ENCODE data around the gene KNDC1. TPM values are rescaled to one million over a fixed set of nuclear protein-coding genes. Genes with fewer than 3 reads are reported as not detected.

KNDC1 gene
- total RNA-seq, 1 experiment from 2014 or later: 1.7 TPM

GRCh38 chr10:133225707-133226191 lies 65.7 kb downstream of the KNDC1 start:
- no peaks in the 10 kb centered on the region for H3K36me3 ChIP-seq (ENCODE audit: low read depth)
- H3K27ac ChIP-seq: no peak overlapping the region
- H3K4me2 ChIP-seq: no peak overlapping the region
- no peaks in the 10 kb centered on the region for H3K4me1 ChIP-seq (replicated peaks; ENCODE audit: insufficient read depth)
- no peaks in the 10 kb centered on the region for H3K9me2 ChIP-seq (ENCODE audit: insufficient read depth)
- BruUV-seq (replicated peaks): no TSS peak
- TF ChIP-seq EZH2 (IDR thresholded peaks at IDR 0.05; ENCODE audit: low read depth): no peak
- TF ChIP-seq, protein P1, sequence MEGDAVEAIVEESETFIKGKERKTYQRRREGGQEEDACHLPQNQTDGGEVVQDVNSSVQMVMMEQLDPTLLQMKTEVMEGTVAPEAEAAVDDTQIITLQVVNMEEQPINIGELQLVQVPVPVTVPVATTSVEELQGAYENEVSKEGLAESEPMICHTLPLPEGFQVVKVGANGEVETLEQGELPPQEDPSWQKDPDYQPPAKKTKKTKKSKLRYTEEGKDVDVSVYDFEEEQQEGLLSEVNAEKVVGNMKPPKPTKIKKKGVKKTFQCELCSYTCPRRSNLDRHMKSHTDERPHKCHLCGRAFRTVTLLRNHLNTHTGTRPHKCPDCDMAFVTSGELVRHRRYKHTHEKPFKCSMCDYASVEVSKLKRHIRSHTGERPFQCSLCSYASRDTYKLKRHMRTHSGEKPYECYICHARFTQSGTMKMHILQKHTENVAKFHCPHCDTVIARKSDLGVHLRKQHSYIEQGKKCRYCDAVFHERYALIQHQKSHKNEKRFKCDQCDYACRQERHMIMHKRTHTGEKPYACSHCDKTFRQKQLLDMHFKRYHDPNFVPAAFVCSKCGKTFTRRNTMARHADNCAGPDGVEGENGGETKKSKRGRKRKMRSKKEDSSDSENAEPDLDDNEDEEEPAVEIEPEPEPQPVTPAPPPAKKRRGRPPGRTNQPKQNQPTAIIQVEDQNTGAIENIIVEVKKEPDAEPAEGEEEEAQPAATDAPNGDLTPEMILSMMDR (conservative IDR thresholded peaks at IDR 0.05): no peak
- H3F3A ChIP-seq (ENCODE audit: insufficient read depth, low read depth): no peaks in the 10 kb centered on the region
- H3K79me2 ChIP-seq (ENCODE audit: low read depth): no peaks in the 10 kb centered on the region
- H4K20me1 ChIP-seq (ENCODE audit: insufficient read depth): no peaks in the 10 kb centered on the region
- no peak for DNase-seq
- H3K27me3 ChIP-seq (ENCODE audit: insufficient read depth, low read depth): peaks cover 43% of the 10 kb centered on the region
- ChIA-PET POLR2A (ENCODE audit: unreplicated experiment) (no interaction called here), CTCF (no interaction called here)
- no peaks in the 10 kb centered on the region for H3K9me3 ChIP-seq (ENCODE audit: insufficient read depth, low read depth)
- no peak overlapping the region for H3K4me3 ChIP-seq
- intact Hi-C loops (cut with micrococcal nuclease; ENCODE audit: unreplicated experiment): loop anchor here (10.0 kb wide), 1 partner anchor 59 kb away; no protein-coding TSS in a partner anchor
- no peak overlapping the region for H2AFZ ChIP-seq

GRCh38 chr10:133226251-133226808 lies 66.3 kb downstream of the KNDC1 start:
- DNase-seq: no peak

DNA sequence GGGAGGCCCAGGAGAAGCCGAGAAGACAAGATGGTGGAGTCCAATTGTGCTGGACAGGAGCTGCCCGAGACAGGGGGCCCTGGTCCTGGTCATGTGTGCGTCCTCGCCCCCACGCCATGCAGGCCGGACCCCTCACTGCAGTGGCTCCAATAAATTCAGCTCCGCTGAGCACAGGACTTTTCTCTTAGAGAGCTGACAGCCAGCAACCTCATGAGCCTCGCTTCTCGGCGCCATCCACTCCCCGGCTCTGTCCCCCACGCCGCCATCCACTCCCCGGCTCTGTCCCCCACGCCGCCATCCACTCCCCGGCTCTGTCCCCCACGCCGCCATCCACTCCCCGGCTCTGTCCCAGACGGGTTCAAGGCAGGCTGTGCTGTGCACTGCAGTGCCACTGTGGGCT lies 67.2 kb downstream of the KNDC1 start:
- no TSS peak for BruUV-seq (replicated peaks)
- ChIA-PET CTCF (no interaction called here), POLR2A (ENCODE audit: unreplicated experiment) (no interaction called here)
- intact Hi-C loops (cut with micrococcal nuclease; ENCODE audit: unreplicated experiment): loop anchor here (10.0 kb wide), 1 partner anchor 58 kb away; no protein-coding TSS in a partner anchor
- no peaks in the 10 kb centered on the region for H3K9me2 ChIP-seq (ENCODE audit: insufficient read depth)
- H3K9me3 ChIP-seq (ENCODE audit: insufficient read depth, low read depth): no peaks in the 10 kb centered on the region
- no peak overlapping the region for H3K27ac ChIP-seq
- TF ChIP-seq, protein P1 (conservative IDR thresholded peaks at IDR 0.05): no peak
- TF ChIP-seq EZH2 (IDR thresholded peaks at IDR 0.05; ENCODE audit: low read depth): no peak
- no peak for DNase-seq
- H3K36me3 ChIP-seq (ENCODE audit: low read depth): no peaks in the 10 kb centered on the region
- H3K4me1 ChIP-seq (replicated peaks; ENCODE audit: insufficient read depth): no peaks in the 10 kb centered on the region
- no peak overlapping the region for H3K4me2 ChIP-seq
- no peaks in the 10 kb centered on the region for H4K20me1 ChIP-seq (ENCODE audit: insufficient read depth)
- H3K27me3 ChIP-seq (ENCODE audit: insufficient read depth, low read depth): peaks cover 43% of the 10 kb centered on the region
- H3F3A ChIP-seq (ENCODE audit: insufficient read depth, low read depth): no peaks in the 10 kb centered on the region
- no peak overlapping the region for H3K4me3 ChIP-seq
- H2AFZ ChIP-seq: no peak overlapping the region
- no peaks in the 10 kb centered on the region for H3K79me2 ChIP-seq (ENCODE audit: low read depth)

More at GRCh38 chr10:133226251-133226808, 66.3 kb downstream of the KNDC1 start:
- no peak overlapping the region for H3K4me2 ChIP-seq
- ChIA-PET CTCF (no interaction called here), POLR2A (ENCODE audit: unreplicated experiment) (no interaction called here)
- no peaks in the 10 kb centered on the region for H3K9me2 ChIP-seq (ENCODE audit: insufficient read depth)
- no peaks in the 10 kb centered on the region for H4K20me1 ChIP-seq (ENCODE audit: insufficient read depth)
- peaks cover 43% of the 10 kb centered on the region for H3K27me3 ChIP-seq (ENCODE audit: insufficient read depth, low read depth)
- BruUV-seq (replicated peaks): no TSS peak
- H3K4me1 ChIP-seq (replicated peaks; ENCODE audit: insufficient read depth): no peaks in the 10 kb centered on the region
- H3K9me3 ChIP-seq (ENCODE audit: insufficient read depth, low read depth): no peaks in the 10 kb centered on the region
- intact Hi-C loops (cut with micrococcal nuclease; ENCODE audit: unreplicated experiment): loop anchor here (10.0 kb wide), 1 partner anchor 58 kb away; no protein-coding TSS in a partner anchor
- H3K27ac ChIP-seq: no peak overlapping the region
- no peaks in the 10 kb centered on the region for H3F3A ChIP-seq (ENCODE audit: insufficient read depth, low read depth)
- TF ChIP-seq, protein P1 (conservative IDR thresholded peaks at IDR 0.05): no peak
- TF ChIP-seq EZH2 (IDR thresholded peaks at IDR 0.05; ENCODE audit: low read depth): no peak
- H3K36me3 ChIP-seq (ENCODE audit: low read depth): no peaks in the 10 kb centered on the region
- H3K4me3 ChIP-seq: no peak overlapping the region
- no peak overlapping the region for H2AFZ ChIP-seq
- H3K79me2 ChIP-seq (ENCODE audit: low read depth): no peaks in the 10 kb centered on the region
